H9 (cell line): ENCODE measurements around the gene NPLOC4. TPM values are rescaled to one million over a fixed set of nuclear protein-coding genes. Genes with fewer than 3 reads are reported as not detected.

ENCODE experiments used
- DNase-seq: peaks from one replicate; pipeline ENCODE4 v3.0.0-alpha.2; 2017
- H2AFZ ChIP-seq: one replicate; pipeline ENCODE4 v1.6.1; 2013; ENCODE audit warnings: mild to moderate bottlenecking, low read length, control low read depth, moderate library complexity
- H2AK5ac ChIP-seq: 2 replicates; pipeline ENCODE4 v1.6.1; 2013; ENCODE audit warnings: low read length, control low read depth, mixed read lengths; ENCODE audit not compliant: insufficient read length
- H2BK120ac ChIP-seq: one replicate; pipeline ENCODE4 v1.6.1; 2013; ENCODE audit warnings: low read depth, mild to moderate bottlenecking, low read length, control low read depth, inconsistent platforms; ENCODE audit not compliant: poor library complexity, severe bottlenecking
- H2BK12ac ChIP-seq: 2 replicates; pipeline ENCODE4 v1.6.1; 2013; ENCODE audit warnings: low read length, control low read depth, mixed read lengths, low read depth; ENCODE audit not compliant: insufficient read length
- H2BK15ac ChIP-seq: 2 replicates; pipeline ENCODE4 v1.6.1; 2013; ENCODE audit warnings: low read depth, low read length, control low read depth
- H2BK20ac ChIP-seq: one replicate; pipeline ENCODE4 v1.6.1; 2013; ENCODE audit warnings: low read depth, mild to moderate bottlenecking, low read length, control low read depth, inconsistent platforms; ENCODE audit not compliant: poor library complexity, severe bottlenecking
- H2BK5ac ChIP-seq: 2 replicates; pipeline ENCODE4 v1.6.1; 2013; ENCODE audit warnings: low read length, control low read depth, mixed read lengths; ENCODE audit not compliant: insufficient read length
- H3K14ac ChIP-seq: 2 replicates; pipeline ENCODE4 v1.6.1; 2013; ENCODE audit warnings: low read length, control low read depth; ENCODE audit not compliant: insufficient read depth
- H3K18ac ChIP-seq: 2 replicates; pipeline ENCODE4 v1.6.1; 2013; ENCODE audit warnings: low read depth, mild to moderate bottlenecking, mixed read lengths, low read length, control low read depth; ENCODE audit not compliant: insufficient read length
- H3K23ac ChIP-seq: 2 replicates; pipeline ENCODE4 v1.6.1; 2013; ENCODE audit warnings: low read length, control low read depth, mixed read lengths, low read depth; ENCODE audit not compliant: insufficient read length
- H3K23me2 ChIP-seq: 2 replicates; pipeline ENCODE4 v1.6.1; 2013; ENCODE audit warnings: low read depth, mild to moderate bottlenecking, mixed read lengths, low read length, control low read depth; ENCODE audit not compliant: insufficient read length, poor library complexity, severe bottlenecking
- H3K27ac ChIP-seq: 2 replicates; pipeline ENCODE4 v1.5.1; 2013; ENCODE audit warnings: low read length, control low read depth, mixed read lengths, low read depth; ENCODE audit not compliant: insufficient read length
- H3K27me3 ChIP-seq: 2 replicates; pipeline ENCODE4 v1.6.1; 2013; ENCODE audit warnings: low read length, control low read depth, inconsistent platforms; ENCODE audit not compliant: insufficient read depth
- H3K4ac ChIP-seq: 2 replicates; pipeline ENCODE4 v1.6.1; 2013; ENCODE audit warnings: low read depth, mild to moderate bottlenecking, control low read depth, inconsistent platforms, low read length, moderate library complexity
- H3K4me1 ChIP-seq: 2 replicates; pipeline ENCODE4 v1.6.1; 2013; ENCODE audit warnings: low read length, control low read depth, inconsistent platforms; ENCODE audit not compliant: insufficient read depth
- H3K4me2 ChIP-seq: 2 replicates; pipeline ENCODE4 v1.6.1; 2013; ENCODE audit warnings: low read length, control low read depth, mixed read lengths; ENCODE audit not compliant: insufficient read length, insufficient read depth
- H3K56ac ChIP-seq: 2 replicates; pipeline ENCODE4 v1.6.1; 2013; ENCODE audit warnings: low read depth, mild to moderate bottlenecking, mixed read lengths, low read length, control low read depth; ENCODE audit not compliant: insufficient read length
- H3K79me1 ChIP-seq: 2 replicates; pipeline ENCODE4 v1.6.1; 2013; ENCODE audit warnings: low read depth, mild to moderate bottlenecking, moderate library complexity, low read length, control low read depth, inconsistent platforms; ENCODE audit not compliant: insufficient read depth, poor library complexity, severe bottlenecking
- H3K79me2 ChIP-seq: 2 replicates; pipeline ENCODE4 v1.6.1; 2013; ENCODE audit warnings: low read length, control low read depth, inconsistent platforms; ENCODE audit not compliant: insufficient read depth
- H3K9ac ChIP-seq: 2 replicates; pipeline ENCODE4 v1.6.1; 2013; ENCODE audit warnings: low read length, control low read depth, mixed read lengths; ENCODE audit not compliant: insufficient read length; ENCODE audit errors: extremely low read depth
- H3K9me3 ChIP-seq: one replicate; pipeline ENCODE4 v1.6.1; 2013; ENCODE audit warnings: low read depth, low read length, inconsistent platforms; ENCODE audit not compliant: control insufficient read depth
- H3T11ph ChIP-seq: one replicate; pipeline ENCODE4 v1.6.1; 2013; ENCODE audit warnings: mild to moderate bottlenecking, low read length, control low read depth, inconsistent platforms
- H4K20me1 ChIP-seq: one replicate; pipeline ENCODE4 v1.6.1; 2013; ENCODE audit not compliant: control insufficient read depth, insufficient read length, insufficient read depth
- H4K5ac ChIP-seq: 2 replicates; pipeline ENCODE4 v1.6.1; 2013; ENCODE audit warnings: low read depth, mild to moderate bottlenecking, mixed read lengths, low read length, control low read depth; ENCODE audit not compliant: insufficient read length
- H4K8ac ChIP-seq: replicated peaks from 2 replicates; pipeline ENCODE4 v1.6.1; 2013; ENCODE audit warnings: low read length, control low read depth, mixed read lengths, low read depth; ENCODE audit not compliant: insufficient read length
- H4K91ac ChIP-seq: 2 replicates; pipeline ENCODE4 v1.6.1; 2013; ENCODE audit warnings: low read depth, mild to moderate bottlenecking, moderate library complexity, mixed read lengths, low read length, control low read depth; ENCODE audit not compliant: insufficient read length
- H3K27ac Mint-ChIP-seq, 3 experiments: 2 replicates in 2 of 3; 3 replicates in 1 of 3; pipeline ENCODE4 v1.8.0; 2020 to 2021; ENCODE audit warnings: mixed read lengths in 3 of 3, mild to moderate bottlenecking in 1 of 3, moderate library complexity in 1 of 3
- H3K27me3 Mint-ChIP-seq: 2 replicates; pipeline ENCODE4 v1.8.0; 2021; ENCODE audit warnings: low read depth, mild to moderate bottlenecking, moderate library complexity, mixed read lengths
- H3K36me3 Mint-ChIP-seq, 3 experiments: 2 replicates in 2 of 3; 3 replicates in 1 of 3; pipeline ENCODE4 v1.8.0; 2020 to 2021; ENCODE audit warnings: low read depth in 3 of 3, mixed read lengths in 3 of 3; ENCODE audit not compliant: insufficient read depth in 1 of 3
- H3K4me1 Mint-ChIP-seq, 2 experiments: 2 replicates each; pipeline ENCODE4 v1.8.0; 2020; ENCODE audit warnings: mixed read lengths in 2 of 2
- H3K4me3 Mint-ChIP-seq, 2 experiments: 2 replicates in 1 of 2; 3 replicates in 1 of 2; pipeline ENCODE4 v1.8.0; 2020 to 2021; ENCODE audit warnings: mild to moderate bottlenecking in 2 of 2, mixed read lengths in 2 of 2, moderate library complexity in 1 of 2
- H3K9me3 Mint-ChIP-seq, 2 experiments: 2 replicates in 1 of 2; 3 replicates in 1 of 2; pipeline ENCODE4 v1.8.0; 2020; ENCODE audit warnings: mild to moderate bottlenecking in 2 of 2, mixed read lengths in 2 of 2, moderate library complexity in 1 of 2
- WGBS: extraction: QIAGEN DNeasy Blood & Tissue Kit; methylation state at CpG from one replicate; pipeline ENCODE4 v1.1.7; 2013; ENCODE audit warnings: missing lambda C conversion rate, low lambda C conversion rate, mixed read lengths; ENCODE audit not compliant: insufficient read length; ENCODE audit errors: extremely low coverage; 5-methylcytosine and 5-hydroxymethylcytosine counted together
- total RNA-seq: library from RNA; stranded (reverse); gene quantifications from 2 replicates; pipeline ENCODE4 v1.2.1, GENCODE V29; 2021
- TF ChIP-seq, protein P1 (sequence below): fragments of 200-600 bp; sonication (generic); conservative IDR thresholded peaks from 3 replicates; pipeline ENCODE4 v1.8.0; 2021; ENCODE audit warnings: antibody characterized with exemption, mild to moderate bottlenecking

The NPLOC4 gene
- total RNA-seq, 1 experiment from 2014 or later, result 103 TPM

GRCh38 chr17:81580481-81580880, 56.4 kb downstream of the NPLOC4 start:
- H3K4me1 Mint-ChIP-seq, result no peaks in the 10 kb centered on the region
- no peaks in the 10 kb centered on the region for H3K23me2 ChIP-seq

More at GRCh38 chr17:81580481-81580880, 56.4 kb downstream of the NPLOC4 start:
- no peaks in the 10 kb centered on the region for H3K27me3 ChIP-seq
- Mint-ChIP-seq H3K4me3 (peak overlapping the region in 1 of 2 experiments; percentile 44; a peak in 2 of 5 replicates), H3K9me3 (no peaks in the 10 kb centered on the region), H3K27me3 (peaks cover 3% of the 10 kb centered on the region), H3K27ac (peak overlapping the region; percentile 46 to 81 (median 53); a peak in 5 of 7 replicates), H3K36me3 (peaks cover 25 to 82% (median 79%) of the 10 kb centered on the region in 3 experiments)
- no peak overlapping the region for H3K56ac ChIP-seq
- no peak overlapping the region for H3K14ac ChIP-seq
- H2BK20ac ChIP-seq, result no peak overlapping the region
- H3K79me1 ChIP-seq, result no peaks in the 10 kb centered on the region
- no CpG with 5 or more reads among the region's 6 CpGs for WGBS
- H3K9ac ChIP-seq, result no peak overlapping the region
- no peak overlapping the region for H3K18ac ChIP-seq
- H4K20me1 ChIP-seq, result peaks cover 2% of the 10 kb centered on the region
- no peak overlapping the region for H2BK120ac ChIP-seq
- no peak overlapping the region for H3K23ac ChIP-seq
- no peak overlapping the region for H4K8ac ChIP-seq
- no peak overlapping the region for H3K4me2 ChIP-seq
- no peaks in the 10 kb centered on the region for H3K79me2 ChIP-seq
- no peak overlapping the region for H3K27ac ChIP-seq
- H3K4me1 ChIP-seq, result no peaks in the 10 kb centered on the region
- no peak overlapping the region for H4K5ac ChIP-seq
- H2BK15ac ChIP-seq, result no peak overlapping the region
- no peak overlapping the region for H2BK12ac ChIP-seq
- H2AK5ac ChIP-seq, result no peak overlapping the region
- H3T11ph ChIP-seq, result no peak overlapping the region
- H2AFZ ChIP-seq, result no peak overlapping the region
- H3K4ac ChIP-seq, result no peak overlapping the region
- H2BK5ac ChIP-seq, result no peak overlapping the region
- TF ChIP-seq, protein P1, sequence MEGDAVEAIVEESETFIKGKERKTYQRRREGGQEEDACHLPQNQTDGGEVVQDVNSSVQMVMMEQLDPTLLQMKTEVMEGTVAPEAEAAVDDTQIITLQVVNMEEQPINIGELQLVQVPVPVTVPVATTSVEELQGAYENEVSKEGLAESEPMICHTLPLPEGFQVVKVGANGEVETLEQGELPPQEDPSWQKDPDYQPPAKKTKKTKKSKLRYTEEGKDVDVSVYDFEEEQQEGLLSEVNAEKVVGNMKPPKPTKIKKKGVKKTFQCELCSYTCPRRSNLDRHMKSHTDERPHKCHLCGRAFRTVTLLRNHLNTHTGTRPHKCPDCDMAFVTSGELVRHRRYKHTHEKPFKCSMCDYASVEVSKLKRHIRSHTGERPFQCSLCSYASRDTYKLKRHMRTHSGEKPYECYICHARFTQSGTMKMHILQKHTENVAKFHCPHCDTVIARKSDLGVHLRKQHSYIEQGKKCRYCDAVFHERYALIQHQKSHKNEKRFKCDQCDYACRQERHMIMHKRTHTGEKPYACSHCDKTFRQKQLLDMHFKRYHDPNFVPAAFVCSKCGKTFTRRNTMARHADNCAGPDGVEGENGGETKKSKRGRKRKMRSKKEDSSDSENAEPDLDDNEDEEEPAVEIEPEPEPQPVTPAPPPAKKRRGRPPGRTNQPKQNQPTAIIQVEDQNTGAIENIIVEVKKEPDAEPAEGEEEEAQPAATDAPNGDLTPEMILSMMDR, result no peak
- DNase-seq, result no peak
- no peaks in the 10 kb centered on the region for H3K9me3 ChIP-seq
- H4K91ac ChIP-seq, result no peak overlapping the region
